Type B pancreatic cell (in vitro differentiated cells): ENCODE measurements around the gene FAM20C. TPM values are rescaled to one million over a fixed set of nuclear protein-coding genes. Genes with fewer than 3 reads are reported as not detected.

Experiments
- DNase-seq: peaks from one replicate; pipeline ENCODE4 v3.0.0; 2021; ENCODE audit warnings: mixed read lengths; ENCODE audit not compliant: unreplicated experiment; ENCODE audit errors: extremely low spot score
- H3K27ac Mint-ChIP-seq: 2 replicates; pipeline ENCODE4 v1.8.0; 2021; ENCODE audit warnings: mild to moderate bottlenecking, mixed read lengths
- H3K27me3 Mint-ChIP-seq: 2 replicates; pipeline ENCODE4 v1.8.0; 2021; ENCODE audit warnings: mixed read lengths
- H3K36me3 Mint-ChIP-seq: 2 replicates; pipeline ENCODE4 v1.8.0; 2021; ENCODE audit warnings: mixed read lengths
- H3K4me1 Mint-ChIP-seq: one replicate; pipeline ENCODE4 v1.8.0; 2021; ENCODE audit warnings: mixed read lengths; ENCODE audit not compliant: unreplicated experiment
- H3K4me3 Mint-ChIP-seq: 2 replicates; pipeline ENCODE4 v1.8.0; 2021; ENCODE audit warnings: mild to moderate bottlenecking, mixed read lengths
- H3K9me3 Mint-ChIP-seq: 2 replicates; pipeline ENCODE4 v1.8.0; 2021; ENCODE audit warnings: mixed read lengths
- total RNA-seq: library from RNA; stranded (reverse); gene quantifications from 2 replicates; pipeline ENCODE4 v1.2.1, GENCODE V29; 2021; ENCODE audit warnings: low replicate concordance
- TF ChIP-seq, protein P1 (sequence below): fragments of 200-600 bp; sonication (generic); conservative IDR thresholded peaks from 2 replicates; pipeline ENCODE4 v1.5.0; 2021; ENCODE audit warnings: antibody characterized with exemption, mild to moderate bottlenecking

FAM20C gene
- total RNA-seq, 1 donor from 2014 or later: 18.1 TPM

DNA sequence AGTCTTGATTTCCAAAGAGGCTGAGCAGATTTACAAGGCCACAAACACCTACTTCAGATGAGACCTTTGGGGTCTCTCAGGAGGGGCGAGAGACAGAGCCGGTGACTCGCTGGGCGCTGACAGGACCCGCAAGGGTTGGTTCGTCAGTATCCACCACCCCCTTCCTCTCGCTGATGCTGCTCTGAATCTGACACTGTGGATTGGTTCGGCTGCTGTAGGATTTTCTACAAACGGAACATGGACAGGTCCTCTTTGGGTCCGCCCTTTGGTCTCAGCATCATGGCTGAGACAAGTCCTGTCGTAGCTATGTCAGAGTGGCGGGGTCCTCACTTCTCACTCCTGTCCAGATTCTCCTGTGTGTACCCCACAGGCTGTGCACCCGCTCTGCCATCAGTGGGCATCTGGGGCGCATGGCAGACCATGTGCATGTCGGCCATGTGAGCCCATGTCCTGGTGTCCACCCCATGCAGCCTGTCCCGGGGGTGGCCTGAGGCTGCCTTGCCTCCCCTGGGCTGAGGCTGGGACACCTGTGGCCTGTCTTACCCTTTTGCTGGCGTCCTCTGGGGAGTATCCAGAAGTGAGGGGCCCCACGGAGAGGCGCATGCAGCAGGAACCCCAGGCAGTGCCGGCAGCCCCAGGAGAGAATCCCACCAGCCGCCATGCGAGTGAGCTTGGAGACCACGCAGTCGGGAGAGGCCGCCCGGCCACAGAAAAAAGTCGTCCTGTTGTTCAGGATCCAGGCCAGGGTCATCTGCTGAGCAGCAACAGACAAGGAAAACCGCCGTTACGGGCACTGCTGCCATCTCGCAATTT is 21.6 kb upstream of the FAM20C start:
- no peaks in the 10 kb centered on the region for H3K36me3 Mint-ChIP-seq
- TF ChIP-seq, protein P1, sequence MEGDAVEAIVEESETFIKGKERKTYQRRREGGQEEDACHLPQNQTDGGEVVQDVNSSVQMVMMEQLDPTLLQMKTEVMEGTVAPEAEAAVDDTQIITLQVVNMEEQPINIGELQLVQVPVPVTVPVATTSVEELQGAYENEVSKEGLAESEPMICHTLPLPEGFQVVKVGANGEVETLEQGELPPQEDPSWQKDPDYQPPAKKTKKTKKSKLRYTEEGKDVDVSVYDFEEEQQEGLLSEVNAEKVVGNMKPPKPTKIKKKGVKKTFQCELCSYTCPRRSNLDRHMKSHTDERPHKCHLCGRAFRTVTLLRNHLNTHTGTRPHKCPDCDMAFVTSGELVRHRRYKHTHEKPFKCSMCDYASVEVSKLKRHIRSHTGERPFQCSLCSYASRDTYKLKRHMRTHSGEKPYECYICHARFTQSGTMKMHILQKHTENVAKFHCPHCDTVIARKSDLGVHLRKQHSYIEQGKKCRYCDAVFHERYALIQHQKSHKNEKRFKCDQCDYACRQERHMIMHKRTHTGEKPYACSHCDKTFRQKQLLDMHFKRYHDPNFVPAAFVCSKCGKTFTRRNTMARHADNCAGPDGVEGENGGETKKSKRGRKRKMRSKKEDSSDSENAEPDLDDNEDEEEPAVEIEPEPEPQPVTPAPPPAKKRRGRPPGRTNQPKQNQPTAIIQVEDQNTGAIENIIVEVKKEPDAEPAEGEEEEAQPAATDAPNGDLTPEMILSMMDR: no peak

DNA sequence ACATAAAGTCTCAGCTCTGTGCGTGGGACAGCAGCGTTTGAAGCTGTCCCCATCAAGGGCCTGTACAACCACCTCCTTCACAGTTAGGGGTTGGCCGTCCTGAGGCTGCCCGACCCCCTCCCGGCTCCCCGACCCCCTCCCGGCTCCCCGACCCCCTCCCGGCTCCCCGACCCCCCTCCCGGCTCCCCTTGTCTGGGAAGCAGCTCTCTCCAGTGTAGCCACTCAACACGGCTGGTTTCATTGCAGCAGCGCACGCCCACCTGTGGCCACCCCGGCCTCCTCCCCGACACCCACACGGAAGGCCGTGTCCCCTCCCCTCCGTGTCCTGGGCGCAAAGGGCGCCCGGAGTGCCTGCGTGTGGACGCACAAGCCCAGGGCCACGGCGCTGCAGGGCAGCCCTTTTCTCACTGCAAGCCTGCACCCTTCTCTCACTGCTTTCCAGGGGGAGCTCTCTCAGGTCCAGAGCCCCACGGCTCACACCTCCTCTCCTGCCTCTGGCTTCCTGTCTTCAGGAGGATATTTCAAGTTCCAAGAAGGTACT is 20.9 kb upstream of the FAM20C start:
- no peak for DNase-seq
- peaks cover 3% of the 10 kb centered on the region for H3K9me3 Mint-ChIP-seq
- H3K4me3 Mint-ChIP-seq: no peak overlapping the region
- H3K4me1 Mint-ChIP-seq: peaks cover 4% of the 10 kb centered on the region
- peaks cover 9% of the 10 kb centered on the region for H3K27me3 Mint-ChIP-seq
- H3K27ac Mint-ChIP-seq: no peak overlapping the region
- TF ChIP-seq, protein P1: no peak
- no peaks in the 10 kb centered on the region for H3K36me3 Mint-ChIP-seq

More for the DNA sequence above, 21.6 kb upstream of the FAM20C start:
- Mint-ChIP-seq H3K4me1 (peaks cover 6% of the 10 kb centered on the region), H3K27ac (no peak overlapping the region), H3K27me3 (peaks cover 9% of the 10 kb centered on the region), H3K4me3 (no peak overlapping the region), H3K9me3 (peaks cover 3% of the 10 kb centered on the region)
- no peak for DNase-seq

DNA sequence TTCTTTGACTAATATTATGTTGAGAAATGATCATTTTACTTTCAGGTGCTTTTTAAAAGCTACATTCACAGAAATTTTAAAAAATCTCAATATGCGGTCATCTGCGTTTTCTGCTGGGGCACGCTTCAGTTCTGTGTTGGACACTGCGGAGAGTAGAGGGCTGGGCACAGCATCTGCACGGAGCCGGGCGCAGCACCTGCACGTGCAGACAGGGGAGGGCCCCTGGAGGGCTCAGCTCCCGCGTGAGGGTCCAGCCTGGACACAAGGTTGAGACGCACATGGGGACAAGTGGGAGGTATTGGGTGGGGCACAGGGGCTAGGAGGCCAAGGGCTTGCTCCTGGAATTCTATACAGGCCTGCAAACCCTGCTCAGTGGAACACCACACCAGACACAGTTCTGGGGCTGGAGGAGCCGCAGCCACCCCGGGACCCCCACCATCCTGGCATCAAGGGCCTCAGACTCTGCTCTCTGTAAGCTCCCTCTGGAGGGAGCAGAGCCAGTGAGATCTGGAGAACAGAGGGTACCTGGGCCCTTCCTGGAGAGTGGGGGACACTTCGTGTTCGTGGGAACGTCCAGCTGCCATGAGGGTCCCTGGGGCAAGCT is 20.4 kb upstream of the FAM20C start:
- Mint-ChIP-seq H3K9me3 (peaks cover 3% of the 10 kb centered on the region), H3K27me3 (peaks cover 9% of the 10 kb centered on the region), H3K36me3 (no peaks in the 10 kb centered on the region), H3K4me1 (peaks cover 4% of the 10 kb centered on the region), H3K27ac (no peak overlapping the region), H3K4me3 (no peak overlapping the region)
- TF ChIP-seq, protein P1: no peak
- no peak for DNase-seq

DNA sequence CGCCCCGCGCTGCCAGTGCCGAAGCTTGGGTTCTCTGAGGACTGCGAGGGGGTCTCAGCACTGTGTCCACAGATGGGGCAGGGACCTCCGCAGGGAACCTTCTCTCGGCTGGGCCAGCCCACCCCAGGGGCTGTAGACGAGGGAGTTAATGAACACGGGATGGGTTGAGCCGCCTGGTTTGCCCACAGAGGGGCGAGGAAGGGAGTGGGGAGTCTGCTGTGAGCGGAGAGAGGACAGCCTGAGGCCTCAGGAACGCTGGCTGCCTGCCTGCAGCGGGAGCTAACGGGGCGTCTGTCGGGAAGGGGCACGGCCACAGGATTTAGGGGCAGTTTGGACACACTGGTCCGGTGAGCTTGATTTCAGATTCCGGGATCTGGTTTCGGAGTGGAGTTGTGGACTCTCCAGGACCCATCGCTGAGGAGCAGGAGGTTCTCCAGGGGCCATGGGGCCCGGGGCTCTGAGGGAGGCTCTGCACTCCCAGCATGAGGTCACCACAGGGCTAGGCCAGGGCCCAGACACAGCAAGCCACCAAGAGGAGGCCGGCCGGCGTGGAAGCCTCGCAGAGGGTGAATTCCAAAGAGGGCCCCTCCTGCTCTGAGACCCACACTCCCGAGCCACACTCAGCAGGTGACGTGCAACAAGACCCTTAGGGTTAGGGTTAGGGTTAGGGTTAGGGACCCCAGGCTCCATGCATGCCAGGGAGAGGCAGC is 19.0 kb upstream of the FAM20C start:
- H3K9me3 Mint-ChIP-seq: peaks cover 3% of the 10 kb centered on the region
- H3K4me1 Mint-ChIP-seq: peaks cover 4% of the 10 kb centered on the region
- no peak overlapping the region for H3K4me3 Mint-ChIP-seq
- no peak overlapping the region for H3K27ac Mint-ChIP-seq
- TF ChIP-seq, protein P1: no peak
- H3K27me3 Mint-ChIP-seq: peaks cover 9% of the 10 kb centered on the region
- no peak for DNase-seq
- H3K36me3 Mint-ChIP-seq: no peaks in the 10 kb centered on the region

DNA sequence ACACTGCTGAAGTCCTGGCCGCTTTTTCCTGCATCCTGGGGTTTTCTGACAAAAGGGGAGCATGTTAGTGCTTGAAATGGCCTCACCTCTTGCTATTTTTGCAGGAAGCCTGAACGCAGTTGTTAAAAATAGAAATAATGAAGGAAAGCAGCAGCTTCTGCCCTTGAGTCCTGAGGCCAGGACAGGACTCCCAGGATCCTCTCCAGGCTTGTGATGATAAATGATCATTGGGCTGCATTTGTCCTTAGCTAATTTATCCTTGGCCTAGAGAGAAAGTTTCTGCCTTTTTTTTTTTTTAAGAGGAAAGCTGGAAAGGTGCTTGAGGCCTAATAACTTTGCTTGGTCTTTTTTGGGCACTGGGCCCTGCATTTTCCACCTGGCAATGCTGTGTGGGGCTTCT is 17.7 kb upstream of the FAM20C start:
- no peaks in the 10 kb centered on the region for H3K36me3 Mint-ChIP-seq
- TF ChIP-seq, protein P1: no peak
- peaks cover 3% of the 10 kb centered on the region for H3K9me3 Mint-ChIP-seq
- H3K27ac Mint-ChIP-seq: no peak overlapping the region
- DNase-seq: no peak
- H3K27me3 Mint-ChIP-seq: peaks cover 17% of the 10 kb centered on the region
- peaks cover 4% of the 10 kb centered on the region for H3K4me1 Mint-ChIP-seq
- no peak overlapping the region for H3K4me3 Mint-ChIP-seq
